ENCODE measurements around the gene TNPO3. TPM values are rescaled to one million over a fixed set of nuclear protein-coding genes. Genes with fewer than 3 reads are reported as not detected.

Gene TNPO3
- total RNA-seq, 1 experiment from 2014 or later, result 56.6 TPM

DNA sequence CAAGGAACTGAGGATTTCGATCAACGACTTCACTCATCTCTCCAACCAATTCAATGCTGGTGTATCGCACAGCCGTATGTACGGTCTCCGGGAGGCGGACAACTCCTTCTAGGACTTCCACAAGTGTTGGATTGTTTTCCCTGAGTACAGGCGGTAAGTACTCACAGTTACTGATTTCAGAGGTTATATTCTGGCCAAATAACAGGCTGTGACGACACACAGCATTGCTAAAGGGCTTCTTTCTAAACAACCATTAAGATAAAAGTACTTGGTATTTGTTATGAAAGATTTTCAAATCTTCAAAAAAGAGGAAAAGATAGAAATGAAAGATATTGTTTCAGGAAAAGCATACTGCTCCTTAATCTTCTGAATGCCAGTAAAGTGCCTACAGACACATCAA is 65.0 kb downstream of the TNPO3 start:
- in situ Hi-C loops (cut with HindIII; ENCODE audit: low pct_unique_long_range_greater_than_20kb, low sequenced_read_pairs), result no loop called here
- no peak for DNase-seq (ENCODE audit: low read depth)

DNA sequence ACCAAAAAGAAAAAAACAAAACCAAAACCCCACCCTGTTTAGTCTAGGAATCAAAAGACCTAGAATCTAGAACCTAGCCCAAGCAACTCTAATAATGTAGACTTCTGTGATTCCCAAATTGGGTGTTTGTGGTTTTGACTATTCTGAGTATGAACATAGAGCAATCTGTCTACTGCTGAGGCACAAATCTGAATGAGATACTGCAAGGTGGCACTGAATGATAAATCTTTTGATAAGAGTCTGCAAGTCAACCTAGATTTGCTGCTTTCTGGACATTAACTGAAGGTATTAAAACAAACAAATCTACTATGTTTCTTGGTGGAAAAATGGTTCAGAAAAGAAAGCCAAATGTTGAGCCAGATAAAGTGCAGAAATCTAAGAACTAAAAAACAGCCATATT is 66.5 kb downstream of the TNPO3 start:
- in situ Hi-C loops (cut with HindIII; ENCODE audit: low pct_unique_long_range_greater_than_20kb, low sequenced_read_pairs), result no loop called here
- no peak for DNase-seq (ENCODE audit: low read depth)

DNA sequence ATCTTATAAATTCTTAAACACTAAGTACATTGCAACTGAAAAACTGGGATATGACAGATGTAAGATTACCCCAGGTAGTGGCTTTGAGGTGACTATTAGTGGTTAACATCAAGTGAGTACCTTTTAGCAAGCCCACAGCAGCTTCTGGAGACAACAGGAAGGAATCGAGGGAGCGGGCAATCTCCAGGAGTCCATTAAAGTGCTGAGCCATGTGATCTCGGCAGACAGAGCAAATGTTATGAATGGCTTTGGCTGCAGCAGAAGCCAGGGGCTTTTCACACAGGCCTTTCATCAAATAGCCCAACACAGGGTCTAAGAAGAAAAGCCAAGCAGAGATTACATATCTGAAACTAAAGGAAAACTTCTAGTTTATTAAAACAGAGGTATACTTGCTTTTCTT is 68.3 kb downstream of the TNPO3 start:
- in situ Hi-C loops (cut with HindIII; ENCODE audit: low pct_unique_long_range_greater_than_20kb, low sequenced_read_pairs), result no loop called here
- DNase-seq (ENCODE audit: low read depth), result no peak

DNA sequence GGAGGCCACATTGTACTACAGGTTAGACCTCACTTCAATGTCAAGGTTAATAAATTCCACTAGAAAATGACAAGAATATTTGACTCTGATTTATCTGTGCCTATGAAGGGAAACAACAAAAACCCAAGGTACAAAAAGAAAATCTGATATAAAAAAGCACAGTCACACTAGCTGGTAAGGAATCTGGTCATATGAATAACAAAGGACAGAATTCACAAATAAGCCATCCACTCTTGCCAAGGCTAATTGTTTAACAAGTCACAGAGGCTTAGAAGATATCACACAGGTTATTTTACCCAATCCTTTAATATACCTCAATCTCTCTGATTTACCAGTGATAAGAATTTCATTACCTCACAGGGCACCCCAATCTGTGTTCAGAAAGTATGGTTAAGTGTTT is 69.3 kb downstream of the TNPO3 start:
- in situ Hi-C loops (cut with HindIII; ENCODE audit: low pct_unique_long_range_greater_than_20kb, low sequenced_read_pairs), result no loop called here
- DNase-seq (ENCODE audit: low read depth), result no peak

DNA sequence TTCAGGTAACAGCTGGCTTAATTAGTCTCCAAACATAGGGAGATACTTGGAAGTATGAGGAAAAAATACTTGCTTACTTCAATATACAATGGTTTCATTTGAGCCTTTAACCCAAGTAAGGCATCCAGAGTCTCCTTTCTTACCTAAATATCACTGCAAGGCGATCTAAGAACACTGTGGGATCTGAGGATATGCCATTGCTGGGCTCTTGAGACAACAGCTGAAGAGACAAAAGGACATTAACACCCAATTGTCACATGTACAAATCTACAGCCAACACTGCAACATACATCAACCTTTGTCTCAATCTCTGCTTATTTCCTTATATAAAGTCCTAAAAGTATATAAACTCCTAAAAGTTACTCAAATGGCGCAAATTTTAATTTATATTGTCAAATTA is 72.8 kb downstream of the TNPO3 start:
- no peak for DNase-seq (ENCODE audit: low read depth)
- in situ Hi-C loops (cut with HindIII; ENCODE audit: low pct_unique_long_range_greater_than_20kb, low sequenced_read_pairs), result no loop called here

DNA sequence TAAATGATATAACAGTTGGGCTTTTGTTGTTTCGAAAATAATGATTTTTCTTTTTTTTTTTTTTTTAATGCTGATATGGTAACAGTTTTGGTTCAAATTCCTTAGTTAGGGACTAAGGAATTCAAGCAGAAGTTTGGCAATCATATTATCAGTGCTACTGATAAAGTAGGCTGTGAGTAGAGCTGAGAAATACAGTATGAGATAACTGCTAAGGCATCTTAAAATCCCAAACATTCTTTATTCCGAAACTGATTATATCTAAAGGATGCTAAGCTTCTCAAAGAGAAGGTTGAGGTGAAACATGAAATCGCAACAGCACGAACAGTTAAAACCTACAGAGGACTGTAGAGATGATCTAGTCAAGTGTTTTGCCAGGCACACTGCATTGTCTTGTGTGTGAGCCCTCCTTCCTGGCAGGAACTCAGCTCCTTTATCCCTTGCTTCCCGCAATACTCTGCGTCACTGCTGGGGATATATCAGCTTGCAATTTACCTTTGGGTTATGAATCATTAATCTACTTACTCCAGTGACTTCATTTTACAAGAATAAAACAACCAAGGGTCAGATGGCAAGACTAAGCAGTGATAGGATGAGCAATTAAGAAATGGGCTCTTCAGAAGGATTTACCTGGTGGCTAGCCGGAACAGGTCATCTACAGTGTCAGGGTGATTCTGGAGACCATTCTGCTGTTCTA is 80.5 kb downstream of the TNPO3 start:
- in situ Hi-C loops (cut with HindIII; ENCODE audit: low pct_unique_long_range_greater_than_20kb, low sequenced_read_pairs), result no loop called here
- peak; percentile 70 for DNase-seq (ENCODE audit: low read depth)

DNA sequence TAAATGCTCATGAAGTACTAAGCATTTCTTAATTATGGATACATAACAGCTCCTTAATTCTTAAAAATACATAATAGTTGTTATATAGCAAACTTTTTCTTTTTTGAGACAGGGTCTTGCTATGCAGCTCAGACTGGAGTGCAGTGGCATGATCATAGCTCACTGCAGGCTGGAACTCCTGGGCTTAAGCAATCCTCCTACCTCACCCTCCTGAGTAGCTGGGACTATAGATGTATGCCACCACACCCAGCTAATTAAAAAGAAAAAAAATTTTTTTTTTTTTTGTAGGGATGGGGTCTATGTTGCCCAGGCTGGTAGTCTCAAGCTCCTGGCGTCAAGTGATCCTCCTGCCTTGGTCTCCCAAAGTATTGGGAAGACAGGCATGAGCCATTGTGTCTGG is 86.3 kb downstream of the TNPO3 start:
- DNase-seq (ENCODE audit: low read depth), result no peak
- in situ Hi-C loops (cut with HindIII; ENCODE audit: low pct_unique_long_range_greater_than_20kb, low sequenced_read_pairs), result no loop called here

DNA sequence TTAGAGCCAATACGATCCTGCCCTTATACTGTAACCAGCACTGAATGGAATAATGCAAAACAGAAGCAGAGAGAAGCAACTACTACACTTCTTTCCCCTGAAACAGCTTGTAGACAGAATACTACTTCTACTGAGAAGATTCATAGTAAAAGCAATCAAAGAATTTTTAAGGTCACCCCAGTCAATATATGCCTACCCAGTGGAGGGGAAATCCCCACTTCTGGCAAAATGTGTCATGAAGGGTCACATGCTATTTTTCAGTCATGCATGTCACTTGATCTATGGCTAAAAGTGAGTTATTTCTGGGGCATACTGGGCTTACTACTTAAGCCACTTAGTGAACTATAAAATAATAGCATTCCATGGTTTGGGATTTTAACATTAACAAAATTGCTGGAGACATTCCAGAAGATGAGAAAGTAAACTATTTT is 91.6 kb downstream of the TNPO3 start:
- in situ Hi-C loops (cut with HindIII; ENCODE audit: low pct_unique_long_range_greater_than_20kb, low sequenced_read_pairs), result no loop called here

DNA sequence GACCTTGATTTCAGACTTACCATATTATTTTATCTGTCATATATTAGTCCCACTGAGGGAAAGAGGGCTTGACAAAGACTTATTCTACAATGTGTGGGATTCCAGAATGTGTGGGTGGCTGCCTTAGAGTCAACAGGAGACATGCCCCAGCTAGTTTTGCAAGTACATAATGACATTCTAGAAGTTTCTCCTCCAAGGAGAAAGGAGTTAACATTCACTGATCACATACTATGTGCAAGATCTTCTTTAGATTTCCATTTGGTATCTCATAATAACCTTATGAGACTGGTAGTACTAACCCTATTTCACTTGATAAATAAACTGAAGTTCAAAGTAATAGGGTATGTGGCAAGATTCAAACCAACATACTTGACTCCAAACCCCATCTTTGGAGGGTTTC is 92.0 kb downstream of the TNPO3 start:
- in situ Hi-C loops (cut with HindIII; ENCODE audit: low pct_unique_long_range_greater_than_20kb, low sequenced_read_pairs), result no loop called here
- no peak for DNase-seq (ENCODE audit: low read depth)

More for the DNA sequence above, 91.6 kb downstream of the TNPO3 start:
- peak; percentile 77 for DNase-seq (ENCODE audit: low read depth)

DNA sequence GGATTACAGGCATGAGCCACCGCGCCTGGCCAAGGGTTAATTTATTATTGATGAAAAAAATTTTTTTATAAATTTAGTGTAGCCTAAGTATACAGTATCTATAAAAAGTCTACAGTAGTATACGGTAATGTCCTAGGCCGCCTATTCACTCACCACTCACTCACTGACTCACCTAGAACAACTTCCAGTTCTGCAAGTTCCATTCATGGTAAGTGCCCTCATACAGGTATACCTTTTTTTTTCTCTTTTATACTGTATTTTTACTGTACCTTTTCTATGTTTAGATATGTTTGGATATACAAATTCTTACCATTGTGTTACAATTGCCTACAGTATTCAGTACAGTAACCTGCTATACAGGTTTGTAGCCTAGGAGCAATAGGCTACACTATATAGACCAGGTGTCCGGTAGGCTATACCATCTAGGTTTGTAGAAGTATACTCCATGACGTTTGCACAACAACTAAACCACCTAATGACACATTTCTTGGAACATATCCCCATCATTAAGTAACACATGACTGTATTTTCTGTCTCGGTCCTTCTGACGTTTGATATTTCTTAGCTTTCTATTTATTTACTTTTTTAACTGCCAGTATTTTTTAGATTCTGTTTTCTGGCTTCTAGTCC is 93.8 kb downstream of the TNPO3 start:
- no peak for DNase-seq (ENCODE audit: low read depth)
- in situ Hi-C loops (cut with HindIII; ENCODE audit: low pct_unique_long_range_greater_than_20kb, low sequenced_read_pairs), result no loop called here

DNA sequence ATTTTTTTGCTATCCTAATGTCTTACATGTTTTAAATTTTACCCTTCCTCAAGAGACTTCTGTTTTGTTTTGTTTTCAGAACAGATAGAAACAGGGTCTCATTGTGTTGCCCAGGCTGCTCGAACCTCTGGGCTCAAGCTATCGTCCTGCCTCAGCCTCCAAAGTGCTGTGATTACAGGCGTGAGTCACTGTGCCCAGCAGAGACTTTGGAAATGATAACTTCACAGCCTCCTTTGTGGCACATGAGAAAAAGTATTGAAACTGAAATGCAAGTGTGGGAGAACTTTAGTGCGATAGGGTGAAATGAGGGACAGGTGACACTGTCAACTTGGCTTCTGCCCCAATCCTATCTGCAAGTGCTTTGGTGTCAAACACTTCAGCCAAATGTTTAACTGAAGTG is 95.6 kb downstream of the TNPO3 start:
- in situ Hi-C loops (cut with HindIII; ENCODE audit: low pct_unique_long_range_greater_than_20kb, low sequenced_read_pairs), result no loop called here
- DNase-seq (ENCODE audit: low read depth), result no peak

DNA sequence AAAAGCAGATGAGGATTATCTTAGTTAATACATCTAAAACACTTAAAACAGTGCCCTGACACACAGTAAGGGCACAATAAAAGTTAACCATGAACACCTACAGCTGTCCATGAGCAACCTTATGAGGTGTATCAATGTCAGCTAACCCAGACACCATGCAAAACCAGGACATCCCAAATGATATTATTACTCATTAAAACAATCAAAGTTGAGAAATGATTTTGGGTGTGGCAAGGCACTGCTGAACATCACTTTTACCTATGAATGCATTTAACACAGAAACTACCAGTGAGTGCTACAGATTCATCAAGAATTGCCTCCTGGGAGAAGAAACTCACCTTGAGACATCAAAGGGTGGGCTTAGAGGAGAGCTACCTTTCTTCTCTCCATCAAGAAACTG is 98.9 kb downstream of the TNPO3 start:
- in situ Hi-C loops (cut with HindIII; ENCODE audit: low pct_unique_long_range_greater_than_20kb, low sequenced_read_pairs), result no loop called here
- DNase-seq (ENCODE audit: low read depth), result no peak

DNA sequence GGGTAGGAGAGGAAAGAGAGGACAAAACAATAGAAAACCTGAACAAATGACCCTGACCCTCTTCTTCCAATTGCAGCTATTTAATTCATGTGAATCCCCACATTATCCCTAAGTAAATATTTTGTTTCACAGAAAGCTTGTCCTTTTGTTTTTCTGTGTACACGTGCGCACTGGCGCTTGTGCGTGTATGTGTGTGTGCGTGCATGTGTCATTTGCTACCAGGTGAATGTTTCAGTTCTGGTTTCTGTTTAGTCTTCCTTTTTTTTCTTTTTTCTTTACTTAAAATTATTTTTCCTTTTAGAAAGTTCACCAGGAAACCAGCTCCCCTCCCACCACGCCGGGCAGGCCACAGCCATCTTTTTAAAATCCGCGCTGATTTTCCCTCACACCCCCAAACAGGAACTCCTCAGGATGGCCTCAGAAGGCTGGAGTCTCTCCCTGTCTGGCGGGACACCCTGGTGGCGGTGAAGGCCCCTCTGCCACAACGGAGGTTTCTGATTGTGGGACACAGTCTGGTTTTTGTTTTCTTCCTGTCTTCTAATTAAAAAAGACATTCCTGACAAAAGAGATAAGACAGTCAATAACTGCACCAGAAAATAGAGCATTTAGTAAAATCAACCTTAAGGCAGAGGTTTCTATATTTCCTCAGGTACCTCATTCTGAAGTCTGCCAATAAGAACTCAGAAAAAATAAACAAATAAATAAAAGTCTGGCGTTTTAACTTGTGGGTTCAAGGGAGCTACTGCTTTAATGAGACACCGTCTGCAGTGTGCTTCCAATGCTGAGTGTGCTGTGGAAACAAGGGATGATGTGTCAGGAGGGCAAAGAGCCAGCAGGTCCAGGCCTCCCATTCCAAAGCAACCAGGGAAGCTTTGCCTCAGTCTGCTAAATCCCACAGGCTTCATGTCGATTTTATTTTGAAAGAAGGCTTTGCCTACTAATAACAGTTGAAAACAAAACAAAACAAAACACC is 99.8 kb downstream of the TNPO3 start:
- in situ Hi-C loops (cut with HindIII; ENCODE audit: low pct_unique_long_range_greater_than_20kb, low sequenced_read_pairs), result no loop called here
- DNase-seq (ENCODE audit: low read depth), result no peak

DNA sequence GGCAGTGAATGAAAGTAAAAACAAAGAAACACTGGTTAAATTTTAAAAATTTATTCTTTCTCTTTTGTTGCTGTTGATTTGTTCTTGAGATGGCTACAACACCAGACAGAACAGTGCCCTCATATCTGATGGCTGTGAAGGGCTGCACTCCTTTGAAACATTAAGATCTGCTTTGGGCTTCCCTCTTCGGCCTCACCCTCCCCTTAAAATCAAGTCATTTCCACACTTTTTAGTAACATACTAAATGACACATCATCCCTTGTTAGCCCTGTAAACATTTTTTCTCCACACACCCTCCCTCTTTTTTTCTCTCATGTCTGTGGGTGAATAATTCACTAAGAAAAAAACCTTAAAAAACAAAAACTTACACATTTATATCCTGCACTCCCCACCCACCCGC is 100.8 kb downstream of the TNPO3 start:
- in situ Hi-C loops (cut with HindIII; ENCODE audit: low pct_unique_long_range_greater_than_20kb, low sequenced_read_pairs), result no loop called here
- DNase-seq (ENCODE audit: low read depth), result no peak

DNA sequence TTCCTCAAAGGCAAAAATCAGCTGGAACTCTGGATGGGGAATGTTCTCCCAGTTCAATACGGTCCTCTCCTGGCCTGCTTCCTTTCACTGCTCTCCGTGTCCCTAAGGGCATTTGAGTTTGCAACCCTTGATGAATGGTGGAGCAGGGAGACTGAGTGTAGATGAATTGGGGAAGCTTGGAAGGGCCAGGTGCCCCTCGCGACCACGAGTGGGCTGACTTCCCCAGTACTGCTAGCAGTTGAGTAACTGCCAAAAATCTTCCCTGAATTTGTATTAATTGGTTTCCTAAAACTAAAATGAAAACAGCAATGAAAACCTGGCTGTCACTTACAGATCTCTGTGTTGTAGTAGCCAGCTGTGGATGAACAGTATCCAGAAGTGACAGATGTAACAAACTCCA is 103.6 kb downstream of the TNPO3 start:
- no peak for DNase-seq (ENCODE audit: low read depth)
- in situ Hi-C loops (cut with HindIII; ENCODE audit: low pct_unique_long_range_greater_than_20kb, low sequenced_read_pairs), result no loop called here

DNA sequence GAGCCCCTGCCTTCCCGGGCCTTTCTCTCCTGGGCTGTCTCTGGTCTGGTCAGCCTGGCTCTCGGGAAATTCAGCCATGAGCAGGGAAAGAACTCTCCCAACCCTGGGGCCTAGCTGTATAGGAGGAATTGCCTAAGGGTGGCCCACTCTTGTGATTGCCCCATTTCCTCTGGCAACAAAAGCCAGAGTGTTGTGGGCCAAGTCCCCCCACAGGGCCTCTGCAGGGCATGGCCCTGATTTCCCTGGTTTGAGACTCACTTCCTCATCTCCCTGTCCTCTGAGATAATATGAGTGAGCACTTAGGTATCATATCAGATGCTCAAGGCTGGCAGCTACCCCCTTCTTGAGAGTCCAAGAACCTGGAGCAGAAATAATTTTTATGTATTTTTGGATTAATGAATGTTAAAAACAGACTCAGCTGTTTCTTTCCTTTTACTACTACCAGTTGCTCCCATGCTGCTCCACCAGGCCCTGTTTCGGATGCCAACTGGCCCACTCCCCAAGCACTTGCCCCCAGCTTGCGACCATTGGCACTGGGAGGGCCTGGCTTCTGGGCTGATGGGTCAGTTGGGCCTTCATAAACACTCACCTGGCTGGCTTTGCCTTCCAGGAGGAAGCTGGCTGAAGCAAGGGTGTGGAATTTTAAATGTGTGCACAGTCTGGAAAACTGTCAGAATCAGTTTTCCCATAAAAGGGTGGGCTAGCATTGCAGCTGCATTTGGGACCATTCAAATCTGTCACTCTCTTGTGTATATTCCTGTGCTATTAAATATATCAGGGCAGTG is 105.7 kb downstream of the TNPO3 start:
- DNase-seq (ENCODE audit: low read depth), result no peak
- in situ Hi-C loops (cut with HindIII; ENCODE audit: low pct_unique_long_range_greater_than_20kb, low sequenced_read_pairs), result no loop called here

DNA sequence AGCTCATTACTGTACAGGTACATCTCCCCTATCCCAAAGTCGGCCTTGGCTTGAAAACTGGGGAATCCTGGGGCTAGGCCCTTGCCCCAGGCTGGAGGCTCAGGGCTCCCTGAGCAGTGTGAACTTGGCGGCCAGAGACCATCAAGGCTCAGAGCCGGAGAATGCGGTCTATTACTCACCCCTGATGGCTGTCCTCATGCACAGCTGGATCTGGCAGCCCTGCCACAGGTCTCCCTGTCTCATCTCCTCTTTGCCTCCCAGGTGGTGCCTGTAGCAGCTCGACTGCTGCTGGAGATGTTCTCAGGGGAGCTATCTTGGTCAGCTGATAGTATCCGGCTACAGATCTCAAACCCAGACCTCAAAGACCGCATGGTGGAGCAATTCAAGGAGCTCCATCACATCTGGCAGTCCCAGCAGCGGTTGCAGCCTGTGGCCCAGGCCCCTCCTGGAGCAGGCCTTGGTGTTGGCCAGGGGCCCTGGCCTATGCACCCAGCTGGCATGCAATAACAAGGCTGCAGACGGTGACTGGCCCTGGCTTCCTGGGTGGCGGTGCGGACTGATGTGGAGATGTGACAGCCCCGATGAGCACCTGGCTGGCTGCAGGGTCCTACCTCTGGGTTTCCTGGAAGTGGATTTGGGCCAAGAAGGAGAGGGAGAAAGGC is 106.5 kb downstream of the TNPO3 start:
- DNase-seq (ENCODE audit: low read depth), result no peak

DNA sequence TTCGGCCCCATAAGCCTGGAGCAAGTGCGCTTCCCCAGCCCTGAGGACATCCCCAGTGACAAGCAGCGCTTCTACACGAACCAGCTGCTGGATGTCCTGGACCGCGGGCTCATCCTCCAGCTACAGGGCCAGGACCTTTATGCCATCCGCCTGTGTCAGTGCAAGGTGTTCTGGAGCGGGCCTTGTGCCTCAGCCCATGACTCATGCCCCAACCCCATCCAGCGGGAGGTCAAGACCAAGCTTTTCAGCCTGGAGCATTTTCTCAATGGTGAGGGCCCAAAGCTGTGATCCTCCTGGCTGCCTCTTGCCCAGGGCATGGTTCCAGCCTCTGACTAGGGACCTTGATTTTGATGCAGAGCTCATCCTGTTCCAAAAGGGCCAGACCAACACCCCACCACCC is 107.1 kb downstream of the TNPO3 start:
- no peak for DNase-seq (ENCODE audit: low read depth)
- in situ Hi-C loops (cut with HindIII; ENCODE audit: low pct_unique_long_range_greater_than_20kb, low sequenced_read_pairs), result no loop called here

More for the DNA sequence above, 106.5 kb downstream of the TNPO3 start:
- in situ Hi-C loops (cut with HindIII; ENCODE audit: low pct_unique_long_range_greater_than_20kb, low sequenced_read_pairs), result no loop called here
